ENCODE measurements around the gene SLC2A2. TPM values are rescaled to one million over a fixed set of nuclear protein-coding genes. Genes with fewer than 3 reads are reported as not detected.

SLC2A2 gene
- polyA plus RNA-seq, 1 donor (not counting 4 experiments of a cell fraction or from before 2014, with no cell fraction given): not detected

DNA sequence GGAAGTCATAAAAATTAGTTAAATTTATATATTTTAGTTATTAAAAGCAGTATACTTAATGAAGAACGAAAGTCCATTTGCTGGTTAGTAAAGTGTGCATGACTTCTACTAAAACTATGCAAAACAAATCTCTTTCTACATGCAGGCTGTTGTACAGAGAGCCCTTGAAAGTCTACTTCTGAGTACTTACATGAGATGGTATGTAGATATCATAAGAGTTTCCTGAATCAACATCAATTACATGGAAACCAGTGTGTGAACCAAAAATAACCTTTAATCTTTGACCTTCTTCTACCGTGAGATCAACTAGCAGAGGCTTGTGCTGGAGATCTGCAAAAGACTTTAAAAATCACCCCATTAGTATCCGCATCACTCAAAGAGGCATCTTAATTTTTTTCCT lies 42.1 kb upstream of the SLC2A2 start:
- H3K4me3 ChIP-seq (ENCODE audit: control insufficient read depth in 2 of 3, extremely low read depth in 1 of 3, insufficient read depth in 2 of 3, low read depth in 1 of 3, low read length in 3 of 3): no peak overlapping the region
- dilution Hi-C loops (cut with MboI; ENCODE audit: extremely low pct_ligation_motif_present, low sequenced_read_pairs): no loop called here
- no peak for TF ChIP-seq EZH2 (IDR thresholded peaks at IDR 0.05; ENCODE audit: low read length)
- TF ChIP-seq, protein P1, sequence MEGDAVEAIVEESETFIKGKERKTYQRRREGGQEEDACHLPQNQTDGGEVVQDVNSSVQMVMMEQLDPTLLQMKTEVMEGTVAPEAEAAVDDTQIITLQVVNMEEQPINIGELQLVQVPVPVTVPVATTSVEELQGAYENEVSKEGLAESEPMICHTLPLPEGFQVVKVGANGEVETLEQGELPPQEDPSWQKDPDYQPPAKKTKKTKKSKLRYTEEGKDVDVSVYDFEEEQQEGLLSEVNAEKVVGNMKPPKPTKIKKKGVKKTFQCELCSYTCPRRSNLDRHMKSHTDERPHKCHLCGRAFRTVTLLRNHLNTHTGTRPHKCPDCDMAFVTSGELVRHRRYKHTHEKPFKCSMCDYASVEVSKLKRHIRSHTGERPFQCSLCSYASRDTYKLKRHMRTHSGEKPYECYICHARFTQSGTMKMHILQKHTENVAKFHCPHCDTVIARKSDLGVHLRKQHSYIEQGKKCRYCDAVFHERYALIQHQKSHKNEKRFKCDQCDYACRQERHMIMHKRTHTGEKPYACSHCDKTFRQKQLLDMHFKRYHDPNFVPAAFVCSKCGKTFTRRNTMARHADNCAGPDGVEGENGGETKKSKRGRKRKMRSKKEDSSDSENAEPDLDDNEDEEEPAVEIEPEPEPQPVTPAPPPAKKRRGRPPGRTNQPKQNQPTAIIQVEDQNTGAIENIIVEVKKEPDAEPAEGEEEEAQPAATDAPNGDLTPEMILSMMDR (optimal IDR thresholded peaks at IDR 0.05 in 1 of 3, IDR thresholded peaks at IDR 0.05 in 1 of 3, conservative IDR thresholded peaks at IDR 0.05 in 1 of 3; ENCODE audit: extremely low read depth in 1 of 3, insufficient read depth in 2 of 3, low read length in 3 of 3): no peak
- H3K9me3 ChIP-seq (ENCODE audit: control insufficient read depth, low read depth, low read length): no peaks in the 10 kb centered on the region
- DNase-seq (ENCODE audit: low read depth, low spot score) (no peak), FAIRE-seq (no peak)
- H3K79me2 ChIP-seq (ENCODE audit: control insufficient read depth, insufficient read depth, low read length): no peaks in the 10 kb centered on the region
- no peaks in the 10 kb centered on the region for H3K4me1 ChIP-seq (ENCODE audit: control insufficient read depth, extremely low read depth, insufficient read depth, low read length)
- H3K27me3 ChIP-seq (ENCODE audit: control insufficient read depth, extremely low read depth, insufficient read depth, low read length): no peaks in the 10 kb centered on the region
- H3K36me3 ChIP-seq (ENCODE audit: control insufficient read depth in 2 of 2, extremely low read depth in 1 of 2, insufficient read depth in 2 of 2, low read length in 2 of 2): peaks cover 0 to 2% of the 10 kb centered on the region in 2 experiments
- H3K27ac ChIP-seq (ENCODE audit: control insufficient read depth, insufficient read depth, low read length): no peak overlapping the region
- no peak overlapping the region for H3K9ac ChIP-seq (ENCODE audit: control insufficient read depth, extremely low read depth, insufficient read depth, low read length)
- no peak overlapping the region for H2AFZ ChIP-seq (ENCODE audit: control insufficient read depth, low read length)
- no peaks in the 10 kb centered on the region for H3K9me1 ChIP-seq (ENCODE audit: control insufficient read depth, extremely low read depth, insufficient read depth, low read length)
- H3K4me2 ChIP-seq (ENCODE audit: control insufficient read depth, extremely low read depth, insufficient read depth, low read depth, low read length): no peak overlapping the region
- no peaks in the 10 kb centered on the region for H4K20me1 ChIP-seq (ENCODE audit: control insufficient read depth, extremely low read depth, insufficient read depth, low read length)

DNA sequence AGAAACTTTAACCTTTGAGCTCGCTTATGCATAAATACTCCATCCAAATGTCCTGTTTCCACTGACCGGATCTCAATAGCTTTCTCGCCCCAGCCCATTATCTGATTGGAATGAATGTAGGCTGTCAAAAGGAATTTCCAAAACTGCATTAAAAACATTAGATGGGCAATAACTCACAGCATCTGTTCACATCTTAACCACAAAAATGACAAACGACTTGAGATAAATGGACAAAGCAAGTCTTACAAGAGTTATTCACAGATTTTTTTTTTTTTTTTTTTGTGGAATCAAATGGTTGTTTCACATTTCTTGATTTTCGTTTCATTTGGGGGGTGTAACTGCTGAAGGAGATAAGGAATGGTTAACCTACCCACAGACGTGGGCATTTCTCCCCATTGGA lies 39.7 kb upstream of the SLC2A2 start:
- no peaks in the 10 kb centered on the region for H3K9me1 ChIP-seq (ENCODE audit: control insufficient read depth, extremely low read depth, insufficient read depth, low read length)
- no peaks in the 10 kb centered on the region for H3K4me1 ChIP-seq (ENCODE audit: control insufficient read depth, extremely low read depth, insufficient read depth, low read length)
- no peaks in the 10 kb centered on the region for H4K20me1 ChIP-seq (ENCODE audit: control insufficient read depth, extremely low read depth, insufficient read depth, low read length)
- H3K9ac ChIP-seq (ENCODE audit: control insufficient read depth, extremely low read depth, insufficient read depth, low read length): no peak overlapping the region
- no peak for TF ChIP-seq EZH2 (IDR thresholded peaks at IDR 0.05; ENCODE audit: low read length)
- TF ChIP-seq, protein P1 (optimal IDR thresholded peaks at IDR 0.05 in 1 of 3, IDR thresholded peaks at IDR 0.05 in 1 of 3, conservative IDR thresholded peaks at IDR 0.05 in 1 of 3; ENCODE audit: extremely low read depth in 1 of 3, insufficient read depth in 2 of 3, low read length in 3 of 3): no peak
- no peaks in the 10 kb centered on the region for H3K27me3 ChIP-seq (ENCODE audit: control insufficient read depth, extremely low read depth, insufficient read depth, low read length)
- H3K79me2 ChIP-seq (ENCODE audit: control insufficient read depth, insufficient read depth, low read length): no peaks in the 10 kb centered on the region
- H2AFZ ChIP-seq (ENCODE audit: control insufficient read depth, low read length): no peak overlapping the region
- dilution Hi-C loops (cut with MboI; ENCODE audit: extremely low pct_ligation_motif_present, low sequenced_read_pairs): no loop called here
- H3K9me3 ChIP-seq (ENCODE audit: control insufficient read depth, low read depth, low read length): no peaks in the 10 kb centered on the region
- no peak overlapping the region for H3K4me3 ChIP-seq (ENCODE audit: control insufficient read depth in 2 of 3, extremely low read depth in 1 of 3, insufficient read depth in 2 of 3, low read depth in 1 of 3, low read length in 3 of 3)
- H3K36me3 ChIP-seq (ENCODE audit: control insufficient read depth in 2 of 2, extremely low read depth in 1 of 2, insufficient read depth in 2 of 2, low read length in 2 of 2): peaks cover 0 to 2% of the 10 kb centered on the region in 2 experiments
- no peak for DNase-seq (ENCODE audit: low read depth, low spot score)
- no peak overlapping the region for H3K4me2 ChIP-seq (ENCODE audit: control insufficient read depth, extremely low read depth, insufficient read depth, low read depth, low read length)
- FAIRE-seq: no peak
- no peak overlapping the region for H3K27ac ChIP-seq (ENCODE audit: control insufficient read depth, insufficient read depth, low read length)

Measured in keratinocyte (primary cell).